Activated naive CD4-positive, alpha-beta T cell treated with anti-CD3 and anti-CD28 coated beads, Interleukin-2, amount 50 U/mL, for 72 hours (primary cell): ENCODE measurements around the gene COL4A4. TPM values are rescaled to one million over a fixed set of nuclear protein-coding genes. Genes with fewer than 3 reads are reported as not detected.

Experiments used
- ATAC-seq, 2 donors: fragments of 150-1000 bp; cut with Tn5 transposase; 2 replicates each; pipeline ENCODE4 v1.10.0; 2021; ENCODE audit warnings: mild to moderate bottlenecking in 2 of 2, moderate library complexity in 2 of 2
- DNase-seq, 2 donors: peaks; one replicate each; pipeline ENCODE4 v3.0.0; 2021 to 2022; ENCODE audit warnings: low spot score in 2 of 2
- H3K27ac Mint-ChIP-seq, 2 donors: one replicate each; pipeline ENCODE4 v1.8.0; 2022; ENCODE audit warnings: mild to moderate bottlenecking in 2 of 2, mixed read lengths in 2 of 2
- H3K36me3 Mint-ChIP-seq, 2 donors: one replicate each; pipeline ENCODE4 v1.8.0; 2022; ENCODE audit warnings: mixed read lengths in 2 of 2
- H3K9me3 Mint-ChIP-seq, 2 donors: one replicate each; pipeline ENCODE4 v1.8.0; 2022; ENCODE audit warnings: mixed read lengths in 2 of 2
- total RNA-seq, 2 donors: library from RNA; stranded (reverse); gene quantifications; one replicate each; pipeline ENCODE4 v1.2.3, GENCODE V29; 2022

The COL4A4 gene
- total RNA-seq, 2 donors from 2014 or later = not detected

DNA sequence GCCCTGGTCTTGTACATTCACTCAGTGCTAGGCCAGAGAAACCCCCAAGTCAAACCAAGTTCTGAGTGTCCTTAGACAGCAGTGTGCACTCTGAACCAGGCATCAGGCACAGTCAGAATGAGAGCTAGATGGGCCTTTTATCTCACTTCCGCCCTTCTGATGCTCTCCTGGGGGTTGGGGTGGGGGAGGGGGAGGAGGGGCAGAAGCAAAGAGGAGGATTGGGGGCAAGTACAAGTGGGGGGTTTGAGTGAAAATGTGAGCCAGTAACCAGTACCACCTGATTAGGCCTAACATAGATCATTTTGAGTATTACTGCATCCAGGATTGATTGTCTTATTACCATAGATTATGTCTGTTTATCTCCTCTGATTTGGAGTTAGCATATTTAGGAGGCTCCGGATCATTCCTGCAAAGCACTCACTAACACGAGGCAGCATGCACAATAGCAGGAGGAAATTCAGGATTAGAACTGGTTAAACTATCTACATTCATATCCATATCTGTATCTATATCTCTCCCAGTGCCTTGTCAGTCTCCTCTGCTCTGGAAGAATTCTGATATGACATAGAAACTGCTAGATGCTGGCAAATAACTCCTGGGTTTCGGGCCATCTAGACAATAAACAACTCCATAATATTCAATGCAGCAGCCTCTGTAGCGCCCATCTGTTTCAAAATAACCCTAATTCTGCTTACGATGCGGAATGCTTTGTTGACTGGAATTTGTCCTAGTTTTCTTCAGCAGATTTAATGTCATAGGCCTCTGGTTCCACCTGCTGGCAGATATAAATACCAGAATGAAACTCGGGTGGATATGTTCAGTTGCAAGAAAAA, 179.0 kb downstream of the COL4A4 start:
- Mint-ChIP-seq H3K9me3 (no peaks in the 10 kb centered on the region), H3K27ac (no peak overlapping the region), H3K36me3 (peaks cover 0 to 5% of the 10 kb centered on the region in 2 donors)
- DNase-seq (peak in 1 of 2 donors; percentile 20), ATAC-seq (peak; percentile 89 to 94)

DNA sequence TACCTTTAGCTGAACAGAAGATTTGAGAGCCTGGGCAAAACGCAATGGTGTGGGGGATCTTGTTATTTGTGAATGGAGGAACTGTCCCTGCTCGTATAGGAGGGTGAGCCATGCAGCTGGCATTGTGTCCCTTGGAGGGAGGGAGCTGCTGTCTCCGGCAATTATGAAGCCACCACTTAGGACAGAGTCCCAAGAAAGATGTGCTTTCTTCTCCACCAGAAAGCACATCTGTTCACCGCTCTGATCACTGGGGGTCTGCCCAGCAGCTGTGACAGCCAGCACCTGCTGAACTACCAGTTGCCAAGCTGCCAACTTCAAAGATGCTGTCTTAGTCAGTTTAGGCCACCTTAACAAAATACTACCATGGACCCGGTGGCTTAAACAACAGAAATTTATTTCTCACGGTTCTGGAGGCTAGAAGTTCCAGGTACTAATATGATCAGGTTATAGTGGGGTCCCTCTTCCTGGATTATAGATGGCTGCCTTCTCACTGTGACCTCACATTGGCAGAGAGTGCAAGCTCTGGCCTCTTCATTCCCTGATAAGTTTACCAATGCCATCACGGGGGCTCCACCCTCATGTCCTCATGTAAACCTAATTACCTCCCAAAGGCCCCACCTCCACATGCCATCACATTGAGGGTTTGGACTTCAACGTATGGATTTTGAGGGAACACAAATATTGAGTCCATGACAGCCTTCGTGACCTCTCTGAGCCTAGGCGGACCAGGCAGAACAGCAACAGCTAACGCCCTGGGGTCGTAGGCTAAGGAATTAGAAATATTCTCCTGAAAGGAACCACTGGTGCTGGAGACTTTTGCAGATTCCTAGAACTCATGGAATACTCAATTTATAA, 179.9 kb downstream of the COL4A4 start:
- DNase-seq = no peak
- no peak for ATAC-seq
- Mint-ChIP-seq H3K36me3 (peaks cover 0 to 5% of the 10 kb centered on the region in 2 donors), H3K27ac (no peak overlapping the region), H3K9me3 (no peaks in the 10 kb centered on the region)

DNA sequence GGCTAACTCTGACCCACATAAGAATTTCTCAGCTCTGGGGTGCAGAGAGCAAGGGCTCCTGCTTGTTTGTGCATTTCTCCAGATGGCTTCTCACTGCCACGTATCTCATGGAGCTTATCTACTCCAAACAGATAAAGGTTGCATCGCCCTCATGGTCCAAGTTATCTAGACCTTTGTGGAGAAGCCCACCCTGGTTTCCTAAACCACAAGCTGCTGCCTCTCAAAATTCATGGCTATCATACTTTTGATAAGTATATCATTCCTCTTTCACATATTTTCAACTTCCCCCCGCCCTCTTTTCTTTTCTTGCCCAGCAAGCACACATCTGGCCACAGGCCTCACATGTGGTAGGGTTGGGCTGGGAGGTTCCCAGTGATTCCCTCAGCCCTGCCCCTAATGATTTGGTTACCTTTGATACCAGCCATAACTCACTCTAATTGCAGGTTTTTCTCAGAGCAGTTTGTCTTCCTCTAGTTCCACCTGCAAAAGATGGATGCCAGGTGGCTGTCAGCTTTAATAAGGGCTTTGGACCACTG, 182.1 kb downstream of the COL4A4 start:
- H3K9me3 Mint-ChIP-seq = no peaks in the 10 kb centered on the region
- DNase-seq = no peak
- H3K27ac Mint-ChIP-seq = peak overlapping the region in 1 of 2 donors; percentile 62
- H3K36me3 Mint-ChIP-seq = peaks cover 0 to 5% of the 10 kb centered on the region in 2 donors
- peak in 1 of 2 donors; percentile 48 for ATAC-seq

DNA sequence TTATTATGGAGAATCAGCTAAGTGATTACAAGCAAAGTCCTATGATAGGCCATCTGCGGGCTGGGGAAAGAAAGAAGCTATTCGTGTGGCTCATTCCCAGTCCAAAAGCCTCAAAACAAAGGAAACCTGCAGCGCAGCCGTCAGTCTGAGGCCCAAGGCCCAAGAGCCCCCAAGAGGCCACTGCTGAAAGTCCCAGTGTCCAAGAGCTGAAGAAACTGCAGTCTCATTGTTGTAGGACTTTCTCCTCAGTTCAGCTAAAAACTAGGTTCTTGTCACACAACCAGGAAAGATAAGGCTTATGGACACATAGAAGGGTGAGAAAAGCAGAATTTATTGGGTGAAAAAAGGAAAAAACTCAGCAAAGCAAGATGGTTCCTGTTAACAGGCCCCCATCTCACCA, 185.0 kb downstream of the COL4A4 start:
- no peaks in the 10 kb centered on the region for H3K36me3 Mint-ChIP-seq
- H3K9me3 Mint-ChIP-seq = no peaks in the 10 kb centered on the region
- DNase-seq = no peak
- H3K27ac Mint-ChIP-seq = no peak overlapping the region
- no peak for ATAC-seq

DNA sequence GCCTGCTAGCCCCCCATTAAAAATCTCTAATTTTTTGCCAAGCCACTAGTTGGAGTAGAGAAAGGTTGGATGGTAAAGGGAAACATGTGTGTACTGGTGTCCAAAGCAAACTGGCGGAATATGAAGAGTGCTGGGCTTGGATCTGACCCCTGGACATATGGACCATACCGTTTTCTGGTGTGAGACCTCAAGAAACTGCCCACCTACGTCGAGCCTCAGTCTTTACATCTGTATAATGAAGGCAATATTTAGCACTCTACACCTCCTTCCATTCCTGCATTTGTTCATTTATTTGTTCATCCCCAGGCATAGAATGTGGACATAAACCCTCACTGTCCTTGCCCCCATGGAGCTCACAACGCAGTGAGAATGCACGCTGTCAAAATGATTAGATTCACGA, 185.7 kb downstream of the COL4A4 start:
- peaks cover 0 to 4% of the 10 kb centered on the region in 2 donors for H3K36me3 Mint-ChIP-seq
- H3K9me3 Mint-ChIP-seq = no peaks in the 10 kb centered on the region
- no peak for ATAC-seq
- no peak for DNase-seq
- H3K27ac Mint-ChIP-seq = no peak overlapping the region

DNA sequence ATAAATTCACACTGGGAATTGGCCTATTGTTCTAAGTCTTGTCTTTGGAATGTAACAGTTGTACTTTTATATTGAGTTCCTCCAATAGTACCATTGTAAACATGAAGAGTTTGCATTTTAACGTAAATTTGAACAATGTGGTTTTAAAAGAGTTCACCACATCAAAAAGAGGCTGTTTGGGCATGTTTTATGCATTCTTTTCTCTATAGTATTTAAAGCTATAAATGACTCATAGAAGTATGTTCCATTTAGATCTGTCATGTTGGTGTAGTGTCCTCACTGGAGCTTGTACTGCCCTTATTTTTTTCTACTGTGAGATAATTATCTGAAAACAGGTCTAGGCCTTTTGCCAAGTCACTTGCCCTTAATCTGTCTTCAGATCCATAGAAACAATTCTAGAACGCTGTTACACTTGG, 186.2 kb downstream of the COL4A4 start:
- Mint-ChIP-seq H3K9me3 (no peaks in the 10 kb centered on the region), H3K36me3 (peaks cover 0 to 8% of the 10 kb centered on the region in 2 donors), H3K27ac (no peak overlapping the region)
- DNase-seq (no peak), ATAC-seq (peak in 1 of 2 donors; percentile 74)

DNA sequence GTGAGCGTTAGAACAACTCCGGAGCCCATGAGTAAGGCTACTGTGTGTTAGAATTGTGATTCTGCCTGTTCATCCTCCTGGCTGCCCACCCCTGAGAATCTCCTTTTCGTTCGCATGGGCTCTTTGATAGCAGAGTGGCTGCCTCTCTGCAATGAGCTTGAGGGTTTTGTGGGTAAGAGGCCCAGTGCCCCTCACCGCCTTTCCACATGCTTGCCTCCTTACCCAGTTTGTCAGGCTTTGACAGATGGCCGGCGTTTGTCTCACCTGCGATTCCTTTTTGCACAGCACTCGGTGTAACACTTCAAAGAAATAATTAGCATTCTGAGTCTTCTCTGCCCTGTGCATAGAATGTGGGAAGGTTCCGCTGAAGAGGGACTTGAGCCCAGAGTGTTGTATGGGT, 190.2 kb downstream of the COL4A4 start:
- Mint-ChIP-seq H3K27ac (no peak overlapping the region), H3K36me3 (peaks cover 13% of the 10 kb centered on the region in 2 donors), H3K9me3 (no peaks in the 10 kb centered on the region)
- DNase-seq = no peak
- no peak for ATAC-seq

DNA sequence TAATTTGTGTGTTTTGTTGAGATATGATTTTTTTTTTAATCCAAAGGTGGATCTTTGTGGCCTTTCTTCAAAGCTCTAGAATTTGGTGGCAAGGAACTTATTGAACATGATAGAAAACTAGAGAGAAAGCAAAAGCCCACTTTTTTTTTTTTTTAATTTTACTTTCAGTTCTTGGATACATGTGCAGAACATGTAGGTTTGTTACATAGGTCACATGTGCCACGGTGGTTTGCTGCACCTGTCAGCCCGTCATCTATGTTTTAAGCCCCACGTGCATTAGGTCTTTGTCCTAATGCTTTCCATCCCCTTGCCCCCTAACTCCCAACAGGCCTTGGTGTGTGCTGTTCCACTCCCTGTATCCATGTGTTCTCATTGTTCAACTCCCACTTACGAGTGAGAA, 192.2 kb downstream of the COL4A4 start:
- peaks cover 13% of the 10 kb centered on the region in 2 donors for H3K36me3 Mint-ChIP-seq
- ATAC-seq = no peak
- no peak for DNase-seq
- H3K27ac Mint-ChIP-seq = no peak overlapping the region
- no peaks in the 10 kb centered on the region for H3K9me3 Mint-ChIP-seq

DNA sequence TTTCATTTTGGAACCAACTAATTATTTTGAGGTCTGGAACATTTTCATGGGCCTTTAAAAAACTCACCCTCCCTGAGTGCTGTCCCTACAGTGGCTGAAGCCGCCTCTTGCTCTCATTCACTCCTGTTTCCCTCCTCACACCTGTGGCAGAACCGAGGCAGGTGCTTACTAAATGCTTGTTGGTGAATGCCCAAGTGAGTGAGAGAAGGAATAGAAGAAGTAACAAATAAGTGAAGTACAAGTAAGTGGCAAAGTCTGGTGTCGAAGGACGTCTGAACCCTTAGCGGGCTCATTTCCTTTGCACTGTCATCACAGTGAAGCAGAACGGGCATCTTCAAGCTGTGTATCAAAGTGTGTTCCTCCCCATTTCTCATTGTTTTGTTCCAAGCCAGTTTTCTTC, 192.9 kb downstream of the COL4A4 start:
- H3K36me3 Mint-ChIP-seq = peaks cover 13% of the 10 kb centered on the region in 2 donors
- peak overlapping the region in 1 of 2 donors; percentile 26 for H3K27ac Mint-ChIP-seq
- DNase-seq (no peak), ATAC-seq (no peak)
- H3K9me3 Mint-ChIP-seq = no peaks in the 10 kb centered on the region

DNA sequence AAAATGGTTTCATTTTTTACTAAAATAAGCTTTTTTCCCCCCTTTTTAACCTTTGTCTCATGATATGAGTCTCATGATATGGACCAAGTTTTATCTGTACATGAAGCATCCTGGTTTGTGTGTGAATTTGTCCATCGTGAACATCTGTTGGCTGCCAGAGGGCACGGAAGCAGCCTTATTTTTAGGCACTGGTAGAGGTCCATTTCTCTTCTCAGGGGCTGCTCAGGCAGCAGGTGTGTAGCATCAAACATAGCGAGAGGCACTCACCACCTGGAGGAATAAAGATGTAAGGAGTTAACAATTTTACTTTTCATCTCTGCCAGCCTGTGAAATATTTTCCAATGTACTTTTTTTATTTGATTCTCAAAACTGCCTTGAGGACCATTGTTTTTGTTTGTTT, 193.6 kb downstream of the COL4A4 start:
- peak overlapping the region in 1 of 2 donors; percentile 15 for H3K27ac Mint-ChIP-seq
- H3K9me3 Mint-ChIP-seq = no peaks in the 10 kb centered on the region
- ATAC-seq (no peak), DNase-seq (no peak)
- peaks cover 13% of the 10 kb centered on the region in 2 donors for H3K36me3 Mint-ChIP-seq

DNA sequence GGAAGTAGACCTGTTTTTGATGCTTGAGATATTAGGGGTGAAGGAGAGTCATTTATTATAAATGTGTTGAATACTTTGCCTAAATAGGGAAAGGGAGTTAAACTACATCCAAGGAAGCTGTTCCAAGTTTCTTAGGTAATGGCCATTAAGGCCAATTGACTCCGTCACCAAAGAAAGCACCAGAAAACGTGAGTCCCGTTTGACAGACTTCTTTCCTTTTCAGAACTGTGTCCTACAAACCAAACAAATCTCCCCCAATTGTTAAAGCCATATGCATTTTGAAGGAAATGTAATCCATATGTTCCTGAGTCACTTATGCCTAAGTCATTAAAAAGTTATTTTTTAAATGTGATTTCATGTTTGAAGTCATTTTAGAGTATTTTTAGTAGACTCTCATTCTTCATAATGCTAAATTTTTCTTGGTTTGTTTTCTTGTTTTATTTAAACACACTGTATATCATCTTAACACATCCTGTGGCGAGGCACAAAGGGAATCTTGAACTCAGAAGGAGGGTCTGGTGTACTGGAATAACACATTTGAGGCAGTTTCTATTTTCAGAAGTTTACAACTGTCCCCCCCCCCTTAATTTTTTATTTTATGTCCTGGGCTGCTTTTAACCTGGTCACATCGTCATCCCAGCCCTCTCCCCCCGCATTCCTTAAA, 194.5 kb downstream of the COL4A4 start:
- no peak for DNase-seq
- ATAC-seq = no peak
- Mint-ChIP-seq H3K9me3 (no peaks in the 10 kb centered on the region), H3K36me3 (peaks cover 13% of the 10 kb centered on the region in 2 donors), H3K27ac (peak overlapping the region; percentile 15 to 76)

DNA sequence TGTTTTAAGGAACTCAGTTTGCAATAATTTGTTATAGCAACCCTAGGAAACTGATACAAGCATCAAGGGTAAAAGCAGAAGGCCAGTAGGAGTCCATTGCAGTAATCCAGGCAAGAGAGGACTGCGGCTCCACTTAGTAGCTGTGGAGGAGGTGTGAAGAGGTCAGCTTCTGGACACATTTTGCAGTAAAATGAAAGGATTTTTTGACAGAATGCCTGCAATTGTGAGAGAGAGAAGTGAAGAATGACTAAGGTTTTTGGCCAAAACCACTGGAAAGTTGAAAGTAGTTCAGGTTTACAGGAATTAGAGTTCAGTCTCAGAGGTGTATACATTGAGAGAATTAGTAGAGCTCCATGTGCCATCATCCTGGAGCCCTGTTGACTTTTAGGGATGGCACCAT, 198.6 kb downstream of the COL4A4 start:
- no peak for ATAC-seq
- Mint-ChIP-seq H3K27ac (no peak overlapping the region), H3K9me3 (no peaks in the 10 kb centered on the region)

DNA sequence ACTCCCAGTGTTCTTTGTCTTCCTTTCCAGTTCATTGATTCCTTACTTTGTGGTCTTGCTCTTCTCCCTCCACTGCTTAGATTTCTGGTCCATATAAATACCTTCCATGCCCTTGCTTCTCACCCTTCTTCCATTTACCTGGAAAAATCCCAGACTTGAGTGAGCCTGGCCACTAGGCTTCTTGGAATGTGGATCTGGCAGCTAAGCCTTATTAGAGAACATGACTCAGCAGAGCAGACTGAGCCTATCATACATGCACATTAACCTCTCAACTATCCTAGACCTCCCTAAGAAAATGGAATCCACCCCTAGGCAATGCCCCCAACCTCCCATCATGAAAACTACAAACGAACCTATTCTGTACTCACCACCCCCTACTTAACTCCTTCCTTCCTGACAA, 200.5 kb downstream of the COL4A4 start:
- H3K27ac Mint-ChIP-seq = no peak overlapping the region
- H3K9me3 Mint-ChIP-seq = no peaks in the 10 kb centered on the region
- no peak for ATAC-seq
- peaks cover 0 to 6% of the 10 kb centered on the region in 2 donors for H3K36me3 Mint-ChIP-seq
- no peak for DNase-seq

More for the DNA sequence above, 198.6 kb downstream of the COL4A4 start:
- H3K36me3 Mint-ChIP-seq = no peaks in the 10 kb centered on the region
- no peak for DNase-seq

DNA sequence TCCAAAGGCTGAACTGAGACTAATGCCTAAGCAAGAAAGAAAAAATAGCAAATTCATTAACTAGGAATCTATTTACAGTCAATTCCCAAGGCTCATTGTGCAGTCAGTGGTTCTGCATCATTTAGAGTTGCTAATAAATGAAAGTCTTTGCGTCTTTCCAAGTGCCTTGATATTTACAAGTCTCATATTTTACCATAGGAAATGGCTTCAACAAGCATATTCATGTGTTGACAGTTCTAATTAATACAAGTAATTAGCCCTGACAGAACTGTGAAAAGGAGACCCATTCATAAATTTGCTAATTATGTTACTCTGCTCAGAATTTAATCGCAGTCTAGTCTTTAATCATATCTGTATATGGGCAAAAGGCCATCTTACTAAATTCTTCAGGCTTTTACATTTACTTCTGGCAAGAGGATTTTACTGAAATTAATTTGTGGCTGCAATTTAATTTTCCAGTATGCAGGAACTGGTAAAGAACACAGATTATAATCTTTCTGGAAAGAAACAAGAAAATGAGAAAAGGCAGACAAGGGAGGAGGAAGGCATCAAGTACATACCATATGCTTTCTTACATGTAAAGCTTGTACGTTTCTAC, 201.7 kb downstream of the COL4A4 start:
- Mint-ChIP-seq H3K27ac (no peak overlapping the region), H3K9me3 (peaks cover 6% of the 10 kb centered on the region in 2 donors), H3K36me3 (peaks cover 3 to 8% of the 10 kb centered on the region in 2 donors)
- DNase-seq (no peak), ATAC-seq (no peak)

DNA sequence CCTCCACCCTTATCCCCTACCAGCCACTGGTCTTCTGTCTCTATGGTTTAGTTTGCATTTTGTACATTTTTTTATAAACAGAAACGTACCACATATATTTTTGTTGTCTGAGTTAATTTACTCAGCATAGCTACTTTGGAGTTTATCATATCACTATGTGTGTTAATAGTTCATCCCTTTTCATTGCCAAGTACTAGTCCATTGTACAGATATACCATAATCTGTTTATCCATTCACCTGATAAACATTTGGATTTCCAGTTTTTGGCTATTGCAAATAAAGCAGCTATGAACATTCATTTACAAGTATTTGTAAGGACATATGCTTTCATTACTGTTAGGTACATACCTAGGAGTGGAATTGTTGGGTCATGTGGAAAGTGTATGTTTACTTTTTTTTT, 204.6 kb downstream of the COL4A4 start:
- Mint-ChIP-seq H3K27ac (no peak overlapping the region), H3K9me3 (peaks cover 15 to 19% of the 10 kb centered on the region in 2 donors), H3K36me3 (peaks cover 16 to 26% of the 10 kb centered on the region in 2 donors)
- ATAC-seq (no peak), DNase-seq (no peak)

DNA sequence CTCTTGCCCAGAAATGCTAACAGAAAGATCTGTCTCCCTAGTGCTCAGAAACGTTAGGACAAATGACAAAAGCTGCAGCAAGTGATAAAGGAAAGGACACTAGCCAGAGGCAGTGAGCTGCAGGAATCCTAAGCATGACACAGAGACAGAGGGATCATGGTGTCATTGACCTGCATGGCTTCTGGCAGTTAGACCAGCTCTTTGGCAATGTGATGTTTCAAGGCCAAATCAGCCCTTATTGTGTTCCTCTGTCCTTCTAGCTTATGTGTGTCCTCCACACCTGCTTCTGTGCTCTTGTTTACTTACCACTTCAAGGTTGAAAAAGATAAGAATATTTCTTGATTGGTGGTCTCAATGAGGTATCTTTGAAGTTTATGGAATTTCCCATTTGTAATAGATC, 207.3 kb downstream of the COL4A4 start:
- Mint-ChIP-seq H3K9me3 (peaks cover 18 to 28% of the 10 kb centered on the region in 2 donors), H3K36me3 (peaks cover 25 to 39% of the 10 kb centered on the region in 2 donors), H3K27ac (no peak overlapping the region)
- ATAC-seq (no peak), DNase-seq (no peak)
